HFF-Myc (cell line): Measurements from ENCODE around the gene PRKD3.

Source experiments
- DNase-seq: peaks from one replicate; pipeline ENCODE4 v3.0.0-alpha.2; 2011; ENCODE audit warnings: low read depth; ENCODE audit errors: extremely low read depth
- H3K4me3 ChIP-seq: replicated peaks from 2 replicates; pipeline ENCODE4 v1.5.1; 2011; ENCODE audit warnings: low read depth, mild to moderate bottlenecking, control low read depth, low read length
- CTCF ChIP-seq: IDR thresholded peaks from 2 replicates; pipeline ENCODE4 v1.5.1; 2012; ENCODE audit warnings: mild to moderate bottlenecking, low read depth, low read length, control low read depth; ENCODE audit errors: missing control alignments

Gene PRKD3

GRCh38 chr2:37365669-37366068, 41.0 kb upstream of the PRKD3 start:
- no peak for DNase-seq
- TF ChIP-seq CTCF = no peak
- H3K4me3 ChIP-seq = no peak overlapping the region

GRCh38 chr2:37364351-37364750, 39.7 kb upstream of the PRKD3 start:
- no peak for DNase-seq
- no peak for TF ChIP-seq CTCF
- H3K4me3 ChIP-seq = no peak overlapping the region

- DNase-seq = no peak
- no peak for TF ChIP-seq CTCF
- no peak overlapping the region for H3K4me3 ChIP-seq
Observed at GRCh38 chr2:37361994-37362698, 37.5 kb upstream of the PRKD3 start.

GRCh38 chr2:37361216-37361815, 36.7 kb upstream of the PRKD3 start:
- TF ChIP-seq CTCF = no peak
- no peak for DNase-seq
- H3K4me3 ChIP-seq = no peak overlapping the region

GRCh38 chr2:37358466-37358865, 33.8 kb upstream of the PRKD3 start:
- DNase-seq = no peak
- H3K4me3 ChIP-seq = no peak overlapping the region
- TF ChIP-seq CTCF = no peak

- DNase-seq = no peak
Observed at GRCh38 chr2:37357530-37357929, 32.9 kb upstream of the PRKD3 start.

More at GRCh38 chr2:37357530-37357929, 32.9 kb upstream of the PRKD3 start:
- TF ChIP-seq CTCF = no peak
- H3K4me3 ChIP-seq = no peak overlapping the region
